AG09319 (cell line): ENCODE results near the gene SHB.

Source experiments
- DNase-seq: peaks from one replicate; pipeline ENCODE4 v3.0.0-alpha.2; 2010; ENCODE audit warnings: low read depth; ENCODE audit errors: extremely low read depth
- CTCF ChIP-seq: IDR thresholded peaks from 2 replicates; pipeline ENCODE4 v1.5.1; 2011; ENCODE audit warnings: low read depth, mild to moderate bottlenecking, inconsistent platforms, low read length, moderate library complexity

SHB gene

DNA sequence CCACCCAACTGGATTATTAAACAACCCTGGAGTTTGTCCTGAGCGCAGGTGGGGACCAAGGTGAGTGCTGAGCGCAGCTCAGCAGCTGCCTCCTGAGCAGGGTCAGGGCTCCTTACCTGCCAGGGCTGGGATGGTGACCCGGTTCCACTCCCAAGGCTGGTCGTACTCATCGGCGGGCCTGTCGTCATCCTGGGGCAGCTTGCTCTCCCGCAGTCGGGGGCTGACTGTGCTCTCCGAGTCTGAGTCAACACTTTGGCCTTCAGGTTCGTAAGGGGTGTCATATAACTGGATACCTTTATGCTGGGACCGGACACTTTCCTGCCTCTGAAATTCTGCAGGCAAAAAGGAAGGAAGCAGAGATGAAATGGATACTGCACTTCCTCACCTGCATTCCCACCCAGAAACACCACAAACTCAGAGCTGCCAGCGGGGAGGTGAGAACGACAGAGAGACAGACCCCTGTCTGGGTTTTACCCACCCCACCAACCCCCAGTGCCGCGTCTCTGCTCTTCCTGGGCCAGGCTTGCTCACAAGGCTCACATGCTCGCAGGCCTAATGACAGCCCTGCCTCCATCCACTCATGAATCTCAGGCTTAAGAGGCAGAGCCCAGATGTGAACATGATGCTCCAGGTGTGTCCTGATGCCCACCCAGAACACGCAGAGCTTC lies 94.4 kb downstream of the SHB start:
- no peak for DNase-seq

DNA sequence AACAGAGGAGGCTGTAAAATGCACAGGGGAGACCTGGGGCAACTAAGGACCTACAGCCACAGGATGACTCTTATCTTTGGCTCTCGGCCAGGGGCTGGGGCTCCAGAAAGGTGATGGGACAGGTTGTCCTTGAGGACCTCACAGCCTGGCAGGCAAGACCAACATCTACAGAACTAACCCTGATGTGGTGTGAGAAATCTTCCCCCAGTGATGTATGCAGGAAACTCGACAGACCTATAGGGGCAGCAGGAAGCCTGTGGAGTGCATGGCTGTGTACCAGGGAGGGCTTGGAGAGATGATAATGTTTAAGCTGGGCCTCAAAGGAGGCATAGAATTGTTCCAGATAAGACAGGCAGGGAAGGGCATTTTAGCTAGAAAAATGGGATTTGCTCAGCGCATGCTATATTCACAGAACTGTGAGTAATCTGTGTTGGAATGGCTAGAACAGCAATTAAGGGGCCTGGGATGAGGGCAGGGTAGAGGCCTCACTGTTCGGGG lies 96.6 kb downstream of the SHB start:
- TF ChIP-seq CTCF = peak; percentile 15
- DNase-seq = no peak

More for the DNA sequence above, 94.4 kb downstream of the SHB start:
- TF ChIP-seq CTCF = no peak

DNA sequence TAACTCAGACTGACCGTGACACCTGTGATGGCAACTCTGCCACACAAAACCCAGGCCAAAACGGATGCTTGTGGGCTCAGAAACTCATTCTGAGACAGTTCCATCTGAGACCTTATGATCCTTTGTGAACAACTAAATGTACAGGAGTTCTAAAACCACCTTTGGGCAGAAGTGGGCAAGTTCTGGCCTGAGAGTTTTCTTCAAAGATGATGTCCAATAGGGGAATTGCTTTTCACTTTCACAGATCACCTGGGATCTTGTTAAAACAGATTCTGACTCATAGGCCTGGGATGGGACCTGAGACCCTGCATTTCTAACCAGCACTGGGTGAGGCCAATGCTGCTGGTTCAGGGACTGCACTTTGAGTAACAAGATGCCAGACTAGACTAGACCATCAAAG lies 97.3 kb downstream of the SHB start:
- DNase-seq = no peak
- no peak for TF ChIP-seq CTCF

- DNase-seq = no peak
- no peak for TF ChIP-seq CTCF
Observed at GRCh38 chr9:37971108-37971459, 97.9 kb downstream of the SHB start.

GRCh38 chr9:37970301-37971107 lies 98.5 kb downstream of the SHB start:
- no peak for DNase-seq
- TF ChIP-seq CTCF = no peak

DNA sequence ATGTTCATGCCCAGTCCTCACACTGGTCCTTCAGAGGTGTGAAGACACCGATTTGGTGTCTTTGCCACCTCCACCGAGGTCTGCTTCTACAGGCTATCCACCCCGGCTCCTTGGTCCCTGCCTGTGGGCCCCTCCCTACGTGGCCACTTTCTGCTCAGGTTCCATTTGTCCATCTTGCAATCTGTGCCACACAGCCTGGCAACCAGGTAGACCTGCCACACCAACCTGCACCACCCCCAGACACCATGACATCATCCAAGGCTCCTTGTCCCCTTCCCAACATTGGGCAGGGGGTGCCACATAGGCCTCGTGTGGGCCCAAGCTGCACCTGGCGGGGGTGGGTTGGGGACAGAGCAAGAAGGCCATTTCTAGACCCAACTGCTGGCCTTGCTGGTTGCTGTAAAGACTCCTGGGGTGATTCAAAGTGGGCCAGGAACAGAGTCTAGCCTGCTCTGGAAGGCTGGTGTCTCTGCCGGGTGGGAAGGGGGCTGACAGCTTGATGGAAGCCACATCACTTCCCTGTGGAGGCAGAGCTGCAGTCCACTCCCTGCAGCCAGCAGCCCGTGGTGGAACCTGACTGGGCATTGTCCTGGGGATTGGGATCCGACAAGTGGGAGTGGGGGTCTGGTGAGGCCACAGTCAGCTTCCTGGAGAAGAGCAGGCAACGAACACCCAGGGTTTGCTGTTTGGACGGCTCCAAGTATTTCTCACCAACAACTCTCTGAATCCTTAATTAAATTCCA lies 99.3 kb downstream of the SHB start:
- DNase-seq = no peak
- TF ChIP-seq CTCF = no peak

GRCh38 chr9:37969130-37969529 lies 99.9 kb downstream of the SHB start:
- DNase-seq = no peak
- TF ChIP-seq CTCF = no peak
